ENCODE data around the gene KCNQ1OT1. TPM values are rescaled to one million over a fixed set of nuclear protein-coding genes. Genes with fewer than 3 reads are reported as not detected.

The KCNQ1OT1 gene
- total RNA-seq, 1 donor from 2014 or later = 3.4 TPM

GRCh38 chr11:2661173-2662023 is 38.4 kb downstream of the KCNQ1OT1 start:
- no peaks in the 10 kb centered on the region for H3K4me1 ChIP-seq
- no peaks in the 10 kb centered on the region for H3K36me3 ChIP-seq
- no peak overlapping the region for H3K4me3 ChIP-seq
- H3K27me3 ChIP-seq = no peaks in the 10 kb centered on the region
- peaks cover 12% of the 10 kb centered on the region for H3K9me3 ChIP-seq
- no peak overlapping the region for H3K27ac ChIP-seq
- intact Hi-C loops (cut with DNase I) = no loop called here
- peak; percentile 52 to 81 for DNase-seq (ENCODE audit: extremely low spot score in 2 of 2)
- TF ChIP-seq POLR2AphosphoS5 (IDR thresholded peaks at IDR 0.05; ENCODE audit: insufficient read depth in 1 of 2, low read depth in 1 of 2) (no peak), CTCF (IDR thresholded peaks at IDR 0.05) (no peak)

GRCh38 chr11:2660357-2660939 is 39.3 kb downstream of the KCNQ1OT1 start:
- intact Hi-C loops (cut with DNase I) = no loop called here
- DNase-seq (ENCODE audit: extremely low spot score in 2 of 2) = no peak
- no peak overlapping the region for H3K27ac ChIP-seq
- H3K36me3 ChIP-seq = no peaks in the 10 kb centered on the region
- H3K4me3 ChIP-seq = no peak overlapping the region
- H3K27me3 ChIP-seq = no peaks in the 10 kb centered on the region
- peaks cover 12% of the 10 kb centered on the region for H3K9me3 ChIP-seq
- TF ChIP-seq CTCF (IDR thresholded peaks at IDR 0.05) (no peak), POLR2AphosphoS5 (IDR thresholded peaks at IDR 0.05; ENCODE audit: insufficient read depth in 1 of 2, low read depth in 1 of 2) (no peak)
- H3K4me1 ChIP-seq = no peaks in the 10 kb centered on the region

- TF ChIP-seq POLR2A (IDR thresholded peaks at IDR 0.05) (no peak), CTCF (IDR thresholded peaks at IDR 0.05) (no peak), POLR2AphosphoS5 (IDR thresholded peaks at IDR 0.05; ENCODE audit: insufficient read depth in 1 of 2, low read depth in 1 of 2) (no peak)
- H3K4me3 ChIP-seq = no peak overlapping the region
- DNase-seq (ENCODE audit: extremely low spot score in 2 of 2) = no peak
- H3K4me1 ChIP-seq = no peaks in the 10 kb centered on the region
- no peaks in the 10 kb centered on the region for H3K36me3 ChIP-seq
- no peaks in the 10 kb centered on the region for H3K27me3 ChIP-seq
- H3K27ac ChIP-seq = no peak overlapping the region
- peaks cover 12% of the 10 kb centered on the region for H3K9me3 ChIP-seq
- intact Hi-C loops (cut with DNase I) = no loop called here
Observed at GRCh38 chr11:2657697-2658284, 42.0 kb downstream of the KCNQ1OT1 start.

GRCh38 chr11:2656859-2657258 is 42.9 kb downstream of the KCNQ1OT1 start:
- Histone ChIP-seq H3K27ac (no peak overlapping the region), H3K9me3 (peaks cover 12% of the 10 kb centered on the region), H3K4me1 (no peaks in the 10 kb centered on the region), H3K27me3 (no peaks in the 10 kb centered on the region), H3K36me3 (no peaks in the 10 kb centered on the region), H3K4me3 (no peak overlapping the region)
- intact Hi-C loops (cut with DNase I) = no loop called here
- TF ChIP-seq POLR2AphosphoS5 (IDR thresholded peaks at IDR 0.05; ENCODE audit: insufficient read depth in 1 of 2, low read depth in 1 of 2) = no peak
- DNase-seq (ENCODE audit: extremely low spot score in 2 of 2) = no peak

- no peaks in the 10 kb centered on the region for H3K27me3 ChIP-seq
- H3K4me3 ChIP-seq = no peak overlapping the region
- intact Hi-C loops (cut with DNase I) = no loop called here
- H3K36me3 ChIP-seq = no peaks in the 10 kb centered on the region
- peaks cover 12% of the 10 kb centered on the region for H3K9me3 ChIP-seq
- TF ChIP-seq CTCF (IDR thresholded peaks at IDR 0.05) = no peak
- TF ChIP-seq POLR2A (IDR thresholded peaks at IDR 0.05) = no peak
- no peak for TF ChIP-seq POLR2AphosphoS5 (IDR thresholded peaks at IDR 0.05; ENCODE audit: insufficient read depth in 1 of 2, low read depth in 1 of 2)
- no peaks in the 10 kb centered on the region for H3K4me1 ChIP-seq
- no peak for DNase-seq (ENCODE audit: extremely low spot score in 2 of 2)
- H3K27ac ChIP-seq = no peak overlapping the region
Observed at GRCh38 chr11:2655834-2656622, 43.8 kb downstream of the KCNQ1OT1 start.
